ENCODE data around the gene STX12.

The STX12 gene

GRCh38 chr1:27772932-27773825, at the start of gene STX12:
STX12 (plus strand) TSS chr1:27773219; CDS start chr1:27773308, 89 bp downstream.
- in situ Hi-C loops (cut with MboI; ENCODE audit: low sequenced_read_pairs, unreplicated experiment), result no loop called here
- TF ChIP-seq, protein P1, sequence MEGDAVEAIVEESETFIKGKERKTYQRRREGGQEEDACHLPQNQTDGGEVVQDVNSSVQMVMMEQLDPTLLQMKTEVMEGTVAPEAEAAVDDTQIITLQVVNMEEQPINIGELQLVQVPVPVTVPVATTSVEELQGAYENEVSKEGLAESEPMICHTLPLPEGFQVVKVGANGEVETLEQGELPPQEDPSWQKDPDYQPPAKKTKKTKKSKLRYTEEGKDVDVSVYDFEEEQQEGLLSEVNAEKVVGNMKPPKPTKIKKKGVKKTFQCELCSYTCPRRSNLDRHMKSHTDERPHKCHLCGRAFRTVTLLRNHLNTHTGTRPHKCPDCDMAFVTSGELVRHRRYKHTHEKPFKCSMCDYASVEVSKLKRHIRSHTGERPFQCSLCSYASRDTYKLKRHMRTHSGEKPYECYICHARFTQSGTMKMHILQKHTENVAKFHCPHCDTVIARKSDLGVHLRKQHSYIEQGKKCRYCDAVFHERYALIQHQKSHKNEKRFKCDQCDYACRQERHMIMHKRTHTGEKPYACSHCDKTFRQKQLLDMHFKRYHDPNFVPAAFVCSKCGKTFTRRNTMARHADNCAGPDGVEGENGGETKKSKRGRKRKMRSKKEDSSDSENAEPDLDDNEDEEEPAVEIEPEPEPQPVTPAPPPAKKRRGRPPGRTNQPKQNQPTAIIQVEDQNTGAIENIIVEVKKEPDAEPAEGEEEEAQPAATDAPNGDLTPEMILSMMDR (IDR thresholded peaks at IDR 0.05; ENCODE audit: borderline replicate concordance, control extremely low read depth, extremely low read depth, insufficient read depth, missing control alignments), result no peak
- peak; percentile 98 for DNase-seq (ENCODE audit: low spot score)

- TF ChIP-seq, protein P1 (IDR thresholded peaks at IDR 0.05; ENCODE audit: borderline replicate concordance, control extremely low read depth, extremely low read depth, insufficient read depth, missing control alignments), result no peak
- DNase-seq (ENCODE audit: low spot score), result no peak
- in situ Hi-C loops (cut with MboI; ENCODE audit: low sequenced_read_pairs, unreplicated experiment), result no loop called here
Observed at GRCh38 chr1:27724961-27725373, 48.1 kb upstream of the STX12 start.

DNA sequence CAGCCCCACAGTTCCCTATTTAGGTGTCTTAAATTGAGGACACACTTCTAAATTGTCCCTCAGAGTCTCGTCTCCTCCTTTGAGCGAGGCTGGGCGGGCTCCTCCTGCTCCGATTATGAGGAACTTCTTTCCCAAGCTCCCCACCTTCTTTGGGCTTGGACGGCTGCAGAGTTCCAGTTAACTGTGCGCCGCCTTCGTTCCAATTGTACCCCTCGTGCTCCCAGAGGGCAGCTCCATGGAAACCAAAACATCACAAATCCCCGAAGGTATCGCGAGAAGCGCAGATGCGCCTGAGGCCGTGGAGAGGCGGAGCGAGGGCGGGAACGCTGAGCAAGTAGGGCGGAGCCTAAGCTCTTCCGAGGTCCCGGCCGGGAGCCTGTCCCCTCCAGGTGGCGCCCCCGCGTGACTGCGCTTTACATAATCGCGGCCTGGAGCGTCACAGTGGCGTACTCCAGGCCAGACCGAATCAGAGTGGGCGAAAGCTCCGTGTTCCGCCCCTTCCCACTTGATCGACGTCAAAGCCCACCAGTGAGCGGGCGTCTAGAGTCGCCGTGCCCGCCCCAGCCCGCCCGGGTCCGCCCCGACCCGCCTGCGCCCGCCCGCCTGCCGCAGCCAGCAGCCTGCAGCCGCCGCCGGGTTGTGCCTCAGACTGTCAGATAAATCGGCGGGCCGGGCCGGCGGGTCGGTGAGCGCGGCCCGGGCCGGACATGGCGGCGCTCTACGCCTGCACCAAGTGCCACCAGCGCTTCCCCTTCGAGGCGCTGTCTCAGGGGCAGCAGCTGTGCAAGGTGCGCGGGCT, 47.4 kb upstream of the STX12 start, which contains the start of gene FAM76A:
FAM76A (plus strand) TSS at position 588 of the 799 bp plus-strand sequence; CDS start at position 708, 120 bp downstream.
- TF ChIP-seq, protein P1 (IDR thresholded peaks at IDR 0.05; ENCODE audit: borderline replicate concordance, control extremely low read depth, extremely low read depth, insufficient read depth, missing control alignments), result peak; percentile 69
- DNase-seq (ENCODE audit: low spot score), result peak; percentile 100
- in situ Hi-C loops (cut with MboI; ENCODE audit: low sequenced_read_pairs, unreplicated experiment), result no loop called here

- TF ChIP-seq, protein P1 (IDR thresholded peaks at IDR 0.05; ENCODE audit: borderline replicate concordance, control extremely low read depth, extremely low read depth, insufficient read depth, missing control alignments), result no peak
- DNase-seq (ENCODE audit: low spot score), result peak; percentile 82
- in situ Hi-C loops (cut with MboI; ENCODE audit: low sequenced_read_pairs, unreplicated experiment), result no loop called here
Observed at GRCh38 chr1:27726173-27727044, 46.6 kb upstream of the STX12 start.

- in situ Hi-C loops (cut with MboI; ENCODE audit: low sequenced_read_pairs, unreplicated experiment), result no loop called here
- no peak for DNase-seq (ENCODE audit: low spot score)
- TF ChIP-seq, protein P1 (IDR thresholded peaks at IDR 0.05; ENCODE audit: borderline replicate concordance, control extremely low read depth, extremely low read depth, insufficient read depth, missing control alignments), result no peak
Observed at GRCh38 chr1:27727126-27727525, 45.9 kb upstream of the STX12 start.
